Pancreas (tissue), 10 donors: ENCODE measurements around the gene FYN. TPM values are rescaled to one million over a fixed set of nuclear protein-coding genes. Genes with fewer than 3 reads are reported as not detected.

Source experiments
- ATAC-seq, 4 donors: fragments of 200-7000 bp; cut with Tn5 transposase; one replicate each; pipeline versions ENCODE4 v1.8.0 to v1.9.1; 2020; ENCODE audit warnings: mild to moderate bottlenecking in 4 of 4, moderate library complexity in 4 of 4
- DNase-seq, 6 donors: peaks; one replicate each; pipeline ENCODE4 v3.0.0-alpha.2; 2020
- FAIRE-seq: peaks from 2 replicates; lab custom pipeline; 2012; peaks lifted over from hg19 to GRCh38; lab: Jason Lieb, UNC
- H3K27ac ChIP-seq, 4 donors: fragments of 200-600 bp; sonication (generic); 1 replicate in 3 of 4; 2 replicates in 1 of 4; pipeline versions ENCODE4 v1.5.0 to v1.8.0; 2020
- H3K27me3 ChIP-seq, 4 donors: fragments of 200-600 bp; one replicate each; pipeline ENCODE4 v1.8.0; 2021
- H3K36me3 ChIP-seq, 3 donors: fragments of 200-600 bp; sonication (generic) in 1 of 3; one replicate each; pipeline versions ENCODE4 v1.5.0 to v1.8.0; 2020 to 2021
- H3K4me1 ChIP-seq, 3 donors: fragments of 200-600 bp; one replicate each; pipeline ENCODE4 v1.8.0; 2021
- H3K4me3 ChIP-seq, 4 donors: fragments of 200-600 bp; sonication (generic) in 2 of 4; one replicate each; pipeline versions ENCODE4 v1.5.0 to v1.8.0; 2020 to 2021
- H3K9me3 ChIP-seq, 4 donors: fragments of 200-600 bp; one replicate each; pipeline ENCODE4 v1.8.0; 2021
- CTCF ChIP-seq, 4 donors: fragments of 200-600 bp; sonication (generic) in 3 of 4; IDR thresholded peaks; one replicate each; pipeline versions ENCODE4 v1.5.0 to v1.8.0; 2021; ENCODE audit warnings: antibody characterized with exemption in 4 of 4
- WGBS, 2 donors: extraction: QIAGEN DNeasy Blood & Tissue Kit; methylation state at CpG; one replicate each; pipeline ENCODE4 v1.1.7; 2013; 5-methylcytosine and 5-hydroxymethylcytosine counted together
- intact Hi-C, 3 donors: fragments of 100-400 bp; cut with DNase I; formaldehyde crosslinking; loops; one replicate each; pipeline versions ENCODE4 v1.11.1 to v1.14.2; 2022
- polyA plus RNA-seq, 2 donors: library from polyadenylated mRNA; stranded (reverse); fragments of 200-250 nt; gene quantifications; one replicate each; pipeline ENCODE4 v1.2.3, GENCODE V29; 2013
- total RNA-seq, 6 donors: library from RNA; stranded (reverse); fragmentation: NEBNext Ultra II Directional in 4 of 6; extraction: Animal tissue kit (Norgen Biotek cat#: 25700) in 4 of 6; gene quantifications; one replicate each; pipeline versions ENCODE4 v1.2.1 to v1.2.4, GENCODE V29; 2021 to 2023
- donor health status: healthy with polysubstance abuse.
- donor health status: DM: no; HTN: no; CAD: no; lungs with moderate emphysema.
- donor health status: DM: no; HTN: no; CAD: no.
- donor health status: control.
- donor health status: control.
- donor health status: Bipolar disorder and iron deficiency.
- donor health status: DM: yes; HTN: yes; CAD: no.
- donor health status: DM: no; HTN: no; CAD: no.
- donor health status: DM: no; HTN: no; CAD: no.
- donor health status: DM: yes; HTN: yes; CAD: no.

The FYN gene
- total and polyA plus RNA-seq, 8 donors: 6.4 to 21.7 (median 11.9) TPM

DNA sequence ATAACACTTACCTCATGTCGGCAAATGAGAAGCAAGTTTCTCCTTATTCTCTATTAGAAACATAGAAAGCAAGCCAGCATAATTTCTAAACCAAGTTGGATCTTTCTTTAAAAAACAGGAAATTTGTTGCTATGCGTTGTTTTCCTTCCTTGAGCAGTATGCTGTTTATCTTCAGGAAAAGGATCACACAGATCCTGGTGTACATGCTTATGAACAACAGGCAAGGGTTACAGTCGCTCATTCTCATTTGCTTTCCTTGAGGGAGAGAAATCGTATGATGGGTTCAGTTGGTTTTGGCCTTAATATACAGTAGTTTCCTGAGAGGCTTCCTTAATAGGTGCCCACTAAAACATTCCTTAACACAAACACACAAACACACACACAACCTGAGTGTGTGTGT, 118.8 kb downstream of the FYN start:
- Histone ChIP-seq H3K9me3 (no peaks in the 10 kb centered on the region), H3K36me3 (no peaks in the 10 kb centered on the region), H3K4me1 (no peaks in the 10 kb centered on the region), H3K4me3 (no peak overlapping the region), H3K27me3 (no peaks in the 10 kb centered on the region), H3K27ac (no peak overlapping the region)
- no peak for FAIRE-seq
- intact Hi-C loops: no loop called here
- DNase-seq: no peak
- ATAC-seq: no peak
- 81 to 84% methylated on average over 4 of the region's 4 CpGs for WGBS, 2 donors
- TF ChIP-seq CTCF (IDR thresholded peaks at IDR 0.05): no peak

GRCh38 chr6:111753573-111753972, 119.7 kb downstream of the FYN start:
- Histone ChIP-seq H3K27ac (no peak overlapping the region), H3K27me3 (no peaks in the 10 kb centered on the region), H3K36me3 (no peaks in the 10 kb centered on the region), H3K4me1 (no peaks in the 10 kb centered on the region), H3K9me3 (no peaks in the 10 kb centered on the region), H3K4me3 (no peak overlapping the region)
- ATAC-seq (no peak), DNase-seq (no peak), FAIRE-seq (no peak)
- intact Hi-C loops: no loop called here
- TF ChIP-seq CTCF (IDR thresholded peaks at IDR 0.05): no peak
- 71 to 73% methylated on average over 2 of the region's 2 CpGs for WGBS, 2 donors

- Histone ChIP-seq H3K36me3 (no peaks in the 10 kb centered on the region), H3K27ac (no peak overlapping the region), H3K4me1 (no peaks in the 10 kb centered on the region), H3K4me3 (no peak overlapping the region), H3K27me3 (no peaks in the 10 kb centered on the region), H3K9me3 (no peaks in the 10 kb centered on the region)
- no peak for TF ChIP-seq CTCF (IDR thresholded peaks at IDR 0.05)
- ATAC-seq (no peak), FAIRE-seq (no peak), DNase-seq (no peak)
- intact Hi-C loops: no loop called here
These were observed 120.8 kb downstream of the FYN start for GRCh38 chr6:111752476-111752875.

- WGBS, 2 donors: 76 to 83% methylated on average over 6 of the region's 6 CpGs
- no peaks in the 10 kb centered on the region for H3K9me3 ChIP-seq
- H3K27ac ChIP-seq: no peak overlapping the region
- no peak for DNase-seq
- no peak overlapping the region for H3K4me3 ChIP-seq
- no peaks in the 10 kb centered on the region for H3K36me3 ChIP-seq
- FAIRE-seq: no peak
- no peak for ATAC-seq
- H3K4me1 ChIP-seq: no peaks in the 10 kb centered on the region
- intact Hi-C loops: no loop called here
- TF ChIP-seq CTCF (IDR thresholded peaks at IDR 0.05): no peak
- H3K27me3 ChIP-seq: no peaks in the 10 kb centered on the region
These were observed 122.2 kb downstream of the FYN start for GRCh38 chr6:111750753-111751673.

- H3K9me3 ChIP-seq: no peaks in the 10 kb centered on the region
- no peaks in the 10 kb centered on the region for H3K27me3 ChIP-seq
- H3K4me1 ChIP-seq: no peaks in the 10 kb centered on the region
- DNase-seq: no peak
- TF ChIP-seq CTCF (IDR thresholded peaks at IDR 0.05): no peak
- no peak overlapping the region for H3K27ac ChIP-seq
- no peak for FAIRE-seq
- no peaks in the 10 kb centered on the region for H3K36me3 ChIP-seq
- intact Hi-C loops: no loop called here
- ATAC-seq: no peak
- WGBS, 2 donors: 83 to 93% methylated on average over 7 of the region's 7 CpGs
- H3K4me3 ChIP-seq: no peak overlapping the region
These were observed 123.1 kb downstream of the FYN start for GRCh38 chr6:111750153-111750552.
